SK-N-SH (cell line): ENCODE results near the gene KRT84. TPM values are rescaled to one million over a fixed set of nuclear protein-coding genes. Genes with fewer than 3 reads are reported as not detected.

Experiments
- CTCF ChIA-PET: fragments of 300-600, 350-600 bp; formaldehyde crosslinking; extraction: SDS; loops from one replicate; lab custom pipeline; 2021; lab: Yijun Ruan, JAX
- POLR2A ChIA-PET: fragments of 350-600 bp; sonication (Branson Sonifier 250); formaldehyde crosslinking; extraction: SDS; loops from one replicate; lab custom pipeline; 2020; ENCODE audit warnings: antibody characterized with exemption, inconsistent platforms; lab: Yijun Ruan, JAX
- DNase-seq: peaks from one replicate; pipeline ENCODE4 v3.0.0; 2012
- H2AFZ ChIP-seq: fragments of 200-600 bp; sonication (generic); 2 replicates; pipeline ENCODE4 v1.8.1; 2016; ENCODE audit warnings: antibody characterized with exemption, mild to moderate bottlenecking, low read depth
- H3F3A ChIP-seq: fragments of 200-600 bp; sonication (generic); replicated peaks from 2 replicates; pipeline ENCODE3; 2016; ENCODE audit warnings: antibody characterized with exemption, mild to moderate bottlenecking; ENCODE audit not compliant: insufficient read depth
- H3K27ac ChIP-seq, 2 experiments: fragments of 200-500 bp in 1 of 2; fragments of 200-600 bp in 1 of 2; sonication (Bioruptor generic) in 1 of 2; sonication (generic), shearing (Covaris generic) in 1 of 2; 2 replicates each; pipeline versions ENCODE4 v1.5.1 to v1.6.1; 2014 to 2016; ENCODE audit warnings: low read depth in 2 of 2, inconsistent platforms in 1 of 2, low read length in 1 of 2, mild to moderate bottlenecking in 1 of 2, mixed read lengths in 1 of 2
- H3K27me3 ChIP-seq: fragments of 200-600 bp; sonication (generic), shearing (Covaris generic); 2 replicates; pipeline ENCODE4 v1.6.1; 2016; ENCODE audit warnings: mixed run types; ENCODE audit not compliant: insufficient read depth
- H3K36me3 ChIP-seq, 2 experiments: fragments of 200-500 bp in 1 of 2; fragments of 200-600 bp in 1 of 2; sonication (Bioruptor generic) in 1 of 2; sonication (generic) in 1 of 2; replicated peaks in 1 of 2; 2 replicates each; pipeline versions ENCODE3 to v1.5.1; 2014 to 2016; ENCODE audit warnings: low read length in 1 of 2, mild to moderate bottlenecking in 1 of 2; ENCODE audit not compliant: insufficient read depth in 2 of 2, control insufficient read depth in 1 of 2
- H3K4me1 ChIP-seq, 2 experiments: fragments of 200-500 bp in 1 of 2; fragments of 200-600 bp in 1 of 2; sonication (Bioruptor generic) in 1 of 2; sonication (generic), shearing (Covaris generic) in 1 of 2; 2 replicates each; pipeline versions ENCODE4 v1.5.1 to v1.6.1; 2014 to 2016; ENCODE audit warnings: low read depth in 1 of 2, low read length in 1 of 2, mixed run types in 1 of 2; ENCODE audit not compliant: insufficient read depth in 2 of 2, control insufficient read depth in 1 of 2
- H3K4me2 ChIP-seq: fragments of 200-600 bp; sonication (generic), shearing (Covaris generic); 2 replicates; pipeline ENCODE4 v1.6.1; 2017; ENCODE audit warnings: mixed run types
- H3K4me3 ChIP-seq, 2 experiments: fragments of 200-500 bp in 1 of 2; fragments of 200-600 bp in 1 of 2; sonication (Bioruptor generic) in 1 of 2; sonication (generic), shearing (Covaris generic) in 1 of 2; 2 replicates each; pipeline versions ENCODE4 v1.5.1 to v1.8.1; 2014 to 2016; ENCODE audit warnings: low read depth in 2 of 2, inconsistent platforms in 1 of 2, low read length in 1 of 2, mild to moderate bottlenecking in 1 of 2, mixed read lengths in 1 of 2, moderate library complexity in 1 of 2
- H3K79me2 ChIP-seq: fragments of 200-600 bp; sonication (generic); 2 replicates; pipeline ENCODE4 v1.8.1; 2017; ENCODE audit warnings: mild to moderate bottlenecking; ENCODE audit not compliant: insufficient read depth
- H3K9ac ChIP-seq: fragments of 200-600 bp; sonication (generic); 2 replicates; pipeline ENCODE4 v1.6.1; 2017; ENCODE audit warnings: mixed run types
- H3K9me2 ChIP-seq: fragments of 200-600 bp; sonication (generic); 2 replicates; pipeline ENCODE4 v1.6.1; 2017; ENCODE audit warnings: mixed run types
- H3K9me3 ChIP-seq: fragments of 200-600 bp; sonication (generic); 2 replicates; pipeline ENCODE4 v1.6.1; 2017; ENCODE audit warnings: mixed run types, mild to moderate bottlenecking, moderate library complexity
- H4K20me1 ChIP-seq: fragments of 200-600 bp; sonication (generic); 2 replicates; pipeline ENCODE4 v1.6.1; 2017; ENCODE audit warnings: mild to moderate bottlenecking, mixed run types; ENCODE audit not compliant: insufficient read depth
- ELF1 ChIP-seq: IDR thresholded peaks from 2 replicates; pipeline ENCODE4 v1.4.0; 2012
- FOXJ3 ChIP-seq: sonication (generic); formaldehyde crosslinking; IDR thresholded peaks from 2 replicates; pipeline ENCODE4 v1.5.1; 2020; ENCODE audit warnings: mild to moderate bottlenecking, missing genetic modification reagents
- JUND ChIP-seq: IDR thresholded peaks from 2 replicates; pipeline ENCODE4 v1.4.0; 2012
- REST ChIP-seq: IDR thresholded peaks from 2 replicates; pipeline ENCODE4 v1.6.1; 2012; ENCODE audit warnings: mild to moderate bottlenecking, low read depth, low read length, moderate library complexity
- RXRA ChIP-seq: IDR thresholded peaks from 2 replicates; pipeline ENCODE4 v1.4.0; 2012; ENCODE audit warnings: low read depth, mild to moderate bottlenecking, borderline replicate concordance
- TEAD4 ChIP-seq: IDR thresholded peaks from 2 replicates; pipeline ENCODE4 v1.4.0; 2012; ENCODE audit warnings: mild to moderate bottlenecking, borderline replicate concordance; ENCODE audit not compliant: insufficient read depth
- YY1 ChIP-seq: IDR thresholded peaks from 2 replicates; pipeline ENCODE4 v1.4.0; 2012; ENCODE audit warnings: low read depth, mild to moderate bottlenecking
- ZBTB33 ChIP-seq: IDR thresholded peaks from 2 replicates; pipeline ENCODE4 v1.4.0; 2012; ENCODE audit warnings: low read depth, borderline replicate concordance
- WGBS: methylation state at CpG from one replicate; pipeline ENCODE4 v1.1.6; 2017; ENCODE audit warnings: low lambda C conversion rate; 5-methylcytosine and 5-hydroxymethylcytosine counted together
- polyA plus RNA-seq, 3 experiments: library from polyadenylated mRNA; depleted of rRNA; stranded (reverse); fragments of >200 nt; gene quantifications; 2 replicates each; pipeline ENCODE4 v1.2.3, GENCODE V29; 2012

Gene KRT84
- polyA plus RNA-seq, 1 of the 3 experiments (the other 2 are of a cell fraction), result not detected

- Histone ChIP-seq H2AFZ (no peak overlapping the region), H3K27me3 (peaks cover 40% of the 10 kb centered on the region; the same call in 1 of the 2 replicates), H3K9me3 (no peaks in the 10 kb centered on the region), H4K20me1 (no peaks in the 10 kb centered on the region), H3K9me2 (no peaks in the 10 kb centered on the region), H3F3A (no peaks in the 10 kb centered on the region), H3K79me2 (no peaks in the 10 kb centered on the region), H3K36me3 (no peaks in the 10 kb centered on the region), H3K4me1 (no peaks in the 10 kb centered on the region; a peak in 1 of 4 replicates)
- CTCF ChIA-PET, result interaction anchor here (0.9 to 1.1 kb wide), 2 partner anchors 17 to 28 kb away, joined by 3 to 4 read pairs; no protein-coding TSS in a partner anchor
- 68% methylated on average over 8 of the region's 8 CpGs for WGBS
- TF ChIP-seq YY1 (no peak), FOXJ3 (CRISPR knock-in tag) (no peak), TEAD4 (no peak)
- TF ChIP-seq, all 33 proteins: peak for 0
- POLR2A ChIA-PET, result no interaction called here
- no peak overlapping the region for H3K4me2 ChIP-seq
- H3K9ac ChIP-seq, result no peak overlapping the region
- H3K4me3 ChIP-seq, result no peak overlapping the region
- no peak overlapping the region for H3K27ac ChIP-seq
- DNase-seq, result no peak
Measured at GRCh38 chr12:52355176-52355575, 30.3 kb downstream of the KRT84 start.

GRCh38 chr12:52354200-52354599 is 31.3 kb downstream of the KRT84 start:
- no peak for DNase-seq
- 14% methylated on average over 5 of the region's 5 CpGs for WGBS
- H3K27ac ChIP-seq, result no peak overlapping the region

More at GRCh38 chr12:52354200-52354599, 31.3 kb downstream of the KRT84 start:
- Histone ChIP-seq H4K20me1 (no peaks in the 10 kb centered on the region), H2AFZ (no peak overlapping the region), H3K36me3 (no peaks in the 10 kb centered on the region), H3K9ac (no peak overlapping the region), H3K4me1 (no peaks in the 10 kb centered on the region; a peak in 1 of 4 replicates), H3K9me3 (no peaks in the 10 kb centered on the region), H3K9me2 (no peaks in the 10 kb centered on the region), H3F3A (no peaks in the 10 kb centered on the region), H3K79me2 (no peaks in the 10 kb centered on the region), H3K4me2 (no peak overlapping the region), H3K4me3 (no peak overlapping the region), H3K27me3 (peaks cover 40% of the 10 kb centered on the region; the same call in 1 of the 2 replicates)
- no peak for TF ChIP-seq TEAD4
- TF ChIP-seq JUND, result no peak
- no peak for TF ChIP-seq ZBTB33
- no peak for TF ChIP-seq RXRA
- no peak for TF ChIP-seq REST
- no peak for TF ChIP-seq ELF1
- ChIA-PET CTCF (no interaction called here), POLR2A (no interaction called here)
